Stimulated activated CD4-positive, alpha-beta T cell treated with anti-CD3 and anti-CD28 coated beads, Interleukin-12 subunit alpha, Interleukin-12 subunit beta, amount 100 ng/mL, for 48 hours (primary cell): Measurements from ENCODE around the gene MSL3.

Experiments used
- DNase-seq, 3 donors: peaks; one replicate each; pipeline ENCODE4 v3.0.0-alpha.2; 2020; ENCODE audit warnings: low read depth in 2 of 3, low spot score in 1 of 3

MSL3 gene

DNA sequence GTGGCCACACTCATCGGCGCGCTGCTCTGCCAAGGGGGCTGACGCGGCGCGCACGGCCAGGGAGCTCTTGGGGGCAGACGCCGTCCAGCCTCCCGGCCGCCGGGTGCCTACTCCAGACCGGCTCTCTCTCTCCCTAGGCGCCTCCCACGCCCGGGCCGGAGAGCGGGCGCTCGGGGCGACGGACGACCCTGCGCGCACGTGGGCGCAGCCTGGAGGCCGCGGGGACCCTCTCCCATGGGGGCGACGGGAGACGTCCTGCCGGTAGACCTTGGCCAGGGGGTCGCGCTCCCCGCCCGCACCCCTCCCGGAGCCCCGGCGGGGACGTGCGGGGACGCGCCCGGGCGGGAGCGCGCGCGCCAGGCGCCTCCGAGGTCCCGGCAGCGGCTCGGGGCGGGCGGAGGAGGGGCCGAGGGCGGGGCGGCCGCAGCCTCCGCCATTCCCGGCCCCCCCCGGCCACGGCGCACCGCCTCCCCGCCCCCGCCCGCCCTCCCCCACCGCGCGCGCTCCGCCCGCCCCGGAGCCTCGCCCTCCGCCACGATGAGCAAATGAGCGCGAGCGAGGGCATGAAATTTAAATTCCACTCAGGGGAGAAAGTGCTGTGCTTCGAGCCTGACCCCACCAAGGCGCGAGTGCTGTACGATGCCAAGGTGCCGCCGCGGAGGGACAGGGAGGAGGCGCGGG lies at the start of gene MSL3:
TSS of gene MSL3 (plus strand) at position 519 of the 681 bp plus-strand sequence. CDS start at position 546, 27 bp downstream.
- peak in 1 of 3 donors; percentile 50 for DNase-seq

DNA sequence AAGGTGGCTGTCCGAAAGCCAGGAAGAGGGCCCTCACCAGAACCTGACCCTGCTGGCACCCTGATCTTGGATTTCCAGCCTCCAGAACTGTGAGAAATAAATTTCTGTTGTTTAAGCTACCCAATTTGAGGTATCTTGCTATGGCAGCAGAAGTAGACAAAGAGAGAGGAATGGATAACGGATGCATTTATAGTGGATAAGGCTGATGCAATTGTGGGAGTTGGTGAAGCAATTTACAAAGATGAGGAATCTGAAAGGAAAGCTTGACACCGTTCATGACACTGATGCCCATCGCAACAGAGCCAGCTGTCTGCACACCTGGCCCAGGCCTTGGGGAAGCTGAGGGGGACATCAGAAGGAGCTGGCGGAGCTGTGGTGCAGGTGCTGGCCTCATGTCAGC lies 35.7 kb upstream of the MSL3 start:
- no peak for DNase-seq

GRCh38 chrX:11724122-11725017 lies 33.7 kb upstream of the MSL3 start:
- peak in 1 of 3 donors; percentile 14 for DNase-seq

- DNase-seq = no peak
Measured at GRCh38 chrX:11725631-11726442, 32.2 kb upstream of the MSL3 start.

- no peak for DNase-seq
Measured at GRCh38 chrX:11728556-11728955, 29.5 kb upstream of the MSL3 start.

DNA sequence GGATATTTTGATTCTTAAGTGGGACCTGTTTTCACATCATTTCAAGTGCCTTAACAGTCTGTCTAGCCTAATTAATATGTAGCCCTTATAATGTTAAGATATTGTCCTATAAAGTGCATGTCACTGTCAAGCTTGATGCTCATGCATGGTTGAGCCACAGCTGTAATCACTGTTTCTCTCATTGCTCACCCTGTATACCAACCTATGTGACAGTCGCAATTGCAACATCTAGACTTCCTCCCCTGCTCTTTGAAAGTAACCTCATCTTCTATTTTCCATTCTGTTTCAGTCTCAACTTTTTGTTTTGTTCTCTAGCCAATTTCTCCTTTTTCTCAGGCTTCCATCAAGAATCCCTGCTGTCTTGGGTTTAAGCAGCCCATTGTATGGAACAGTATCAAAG lies 24.4 kb upstream of the MSL3 start:
- no peak for DNase-seq

DNA sequence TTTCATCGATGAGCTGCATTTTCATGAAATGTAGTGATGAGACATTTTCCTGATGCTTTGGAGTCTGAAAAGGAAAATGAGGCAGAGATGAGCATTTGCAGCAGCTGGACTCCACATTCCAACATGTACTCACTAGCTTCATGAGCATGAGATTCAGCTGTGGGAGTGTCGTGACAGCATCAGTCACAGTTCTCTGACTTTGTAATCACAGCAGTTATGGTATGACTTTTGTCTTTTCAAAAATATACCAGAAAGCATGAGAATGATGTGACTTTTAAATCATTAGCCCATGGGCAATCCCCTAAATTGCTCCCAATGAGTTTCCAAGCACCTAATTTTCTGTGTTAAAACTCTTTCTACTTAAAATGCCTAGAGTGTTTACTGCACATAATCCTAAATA lies 18.3 kb upstream of the MSL3 start:
- no peak for DNase-seq

DNA sequence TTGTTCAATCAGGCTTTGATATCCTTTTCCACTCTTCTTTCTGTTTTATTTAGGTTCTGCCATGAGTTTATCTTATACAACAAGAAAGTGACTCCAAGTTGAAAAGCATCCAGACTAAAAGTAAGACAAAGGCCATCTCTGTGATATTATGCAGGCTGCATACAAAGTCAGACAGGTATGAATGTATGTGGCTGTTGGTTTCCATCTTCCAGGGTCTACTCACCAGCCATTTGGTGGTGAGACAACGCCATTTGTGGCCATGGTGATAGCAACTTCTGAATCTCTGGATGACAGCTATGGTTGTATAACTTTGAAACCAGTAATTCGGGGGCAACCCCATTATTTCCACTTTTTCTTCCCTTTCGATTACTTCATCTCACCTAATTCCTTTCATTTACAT lies 17.2 kb upstream of the MSL3 start:
- DNase-seq = no peak

GRCh38 chrX:11741574-11741973 lies 16.5 kb upstream of the MSL3 start:
- DNase-seq = no peak

- no peak for DNase-seq
Measured at GRCh38 chrX:11745881-11746280, 12.2 kb upstream of the MSL3 start.

DNA sequence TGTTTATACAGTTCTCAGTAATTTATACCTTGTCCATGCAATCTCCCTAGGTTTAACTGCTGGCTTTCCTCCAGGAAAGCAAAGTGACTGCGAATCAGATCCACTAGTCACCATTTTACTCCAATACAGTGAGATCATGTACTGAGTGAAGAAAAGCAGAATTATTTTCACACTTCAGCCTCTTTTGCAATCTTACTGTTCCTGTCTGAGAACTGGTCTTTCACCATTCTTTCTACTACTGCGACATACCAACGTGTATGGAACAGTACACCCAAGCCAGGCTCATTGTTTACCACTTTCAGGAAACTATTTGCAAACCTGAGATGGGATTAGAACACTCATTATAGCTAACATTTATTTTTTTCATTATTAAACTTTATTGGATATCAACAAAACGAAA lies 8.0 kb upstream of the MSL3 start:
- DNase-seq = no peak

GRCh38 chrX:11750694-11751093 lies 7.3 kb upstream of the MSL3 start:
- DNase-seq = no peak

- no peak for DNase-seq
Measured at GRCh38 chrX:11751261-11751660, 6.8 kb upstream of the MSL3 start.

- DNase-seq = no peak
Measured at GRCh38 chrX:11753668-11754067, 4.4 kb upstream of the MSL3 start.

- DNase-seq = no peak
Measured at GRCh38 chrX:11754958-11755645, 2.9 kb upstream of the MSL3 start.

GRCh38 chrX:11755724-11756123 lies 2.3 kb upstream of the MSL3 start:
- no peak for DNase-seq

DNA sequence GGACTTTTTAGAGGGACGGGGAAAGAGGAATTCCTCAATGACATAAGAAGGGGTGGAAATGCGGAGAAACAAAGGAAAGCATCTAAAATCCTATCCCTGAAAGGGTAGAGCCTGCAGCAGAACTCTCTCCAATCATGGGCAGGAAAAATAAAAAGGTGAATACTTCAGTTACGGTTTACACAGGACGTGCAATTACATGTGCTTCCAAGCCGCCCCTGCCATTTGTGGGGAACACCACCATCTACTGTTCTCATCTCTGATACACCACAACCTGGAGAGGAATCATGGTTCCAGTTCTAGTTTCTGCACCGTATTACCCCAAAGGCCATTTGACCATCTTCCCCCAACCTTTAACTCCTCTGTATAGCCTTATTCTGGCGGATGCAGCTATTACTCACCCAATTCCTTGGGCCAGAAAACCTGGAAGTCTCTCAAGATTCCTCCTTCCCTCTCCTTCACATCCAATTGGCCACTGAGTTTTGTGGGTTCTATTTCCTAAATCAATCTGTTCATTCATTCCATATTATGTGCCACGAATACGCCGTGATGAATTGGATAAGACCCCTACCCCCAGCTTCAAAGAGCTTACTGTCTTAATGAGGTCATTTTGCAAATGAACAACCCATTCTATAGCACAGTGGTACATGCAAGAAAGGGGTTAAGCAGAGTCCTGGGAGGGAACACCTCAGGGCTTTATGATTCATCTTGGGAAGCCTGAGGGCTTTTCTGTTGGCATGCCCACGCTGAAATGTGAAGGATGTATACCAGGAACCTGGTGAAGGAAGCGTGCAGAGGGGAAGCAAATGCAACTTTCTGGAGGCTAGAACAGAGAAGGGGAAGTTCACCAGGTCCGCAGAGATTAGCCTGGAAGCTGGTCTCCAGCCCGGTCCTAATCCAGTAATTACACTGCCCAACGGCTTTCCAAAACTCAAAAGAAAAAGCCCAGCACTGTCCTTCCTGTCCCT lies 1.4 kb upstream of the MSL3 start:
- DNase-seq = no peak

- no peak for DNase-seq
Measured at GRCh38 chrX:11757397-11757718, 679 bp upstream of the MSL3 start.

- peak; percentile 68 to 79 (median 77) for DNase-seq
Measured at GRCh38 chrX:11758400-11759171, 549 bp downstream of the MSL3 start.
